Kidney glomerular epithelial cell (primary cell): ENCODE measurements around the gene RERG.

Experiments used
- DNase-seq: peaks from one replicate; lab custom pipeline; 2025; lab: John Stamatoyannopoulos, UW

Gene RERG

DNA sequence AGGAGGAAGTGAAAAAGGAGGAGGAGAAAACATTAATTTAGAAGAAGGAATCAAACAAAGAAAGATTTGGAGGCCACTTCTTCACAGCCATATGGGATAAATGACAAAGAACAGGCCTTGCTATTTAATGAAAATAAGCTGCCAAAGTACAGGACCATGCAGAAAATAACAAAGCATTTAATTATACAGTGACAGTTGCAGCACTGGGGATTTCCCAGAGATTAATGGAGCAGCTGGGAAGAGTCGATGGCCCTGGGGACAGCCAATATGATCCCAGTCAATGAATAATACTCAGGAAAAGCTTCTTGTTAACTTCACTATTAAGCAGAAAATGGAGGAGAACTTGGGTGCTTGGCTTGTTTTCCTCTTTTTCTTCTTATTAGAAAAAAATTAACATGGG, 34.6 kb downstream of the RERG start:
- DNase-seq: no peak

DNA sequence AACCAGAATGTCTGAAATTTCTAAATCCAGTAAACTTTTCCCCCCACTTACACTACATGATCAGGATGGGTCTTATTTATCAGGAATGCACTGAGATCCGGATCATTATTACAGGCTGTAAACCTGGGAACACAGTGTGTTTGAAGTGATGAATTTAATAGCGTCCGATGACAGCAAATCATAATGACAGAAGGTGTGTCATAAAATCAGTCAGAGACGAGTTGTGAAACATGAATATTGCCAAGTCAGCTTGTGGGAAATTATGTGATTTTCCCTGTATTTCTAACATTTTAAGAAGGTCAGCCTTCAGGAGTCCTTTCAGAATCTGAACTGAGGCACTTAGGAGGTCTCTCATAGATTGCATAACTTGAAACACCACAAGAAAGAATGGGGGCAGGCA, 36.7 kb downstream of the RERG start:
- no peak for DNase-seq

DNA sequence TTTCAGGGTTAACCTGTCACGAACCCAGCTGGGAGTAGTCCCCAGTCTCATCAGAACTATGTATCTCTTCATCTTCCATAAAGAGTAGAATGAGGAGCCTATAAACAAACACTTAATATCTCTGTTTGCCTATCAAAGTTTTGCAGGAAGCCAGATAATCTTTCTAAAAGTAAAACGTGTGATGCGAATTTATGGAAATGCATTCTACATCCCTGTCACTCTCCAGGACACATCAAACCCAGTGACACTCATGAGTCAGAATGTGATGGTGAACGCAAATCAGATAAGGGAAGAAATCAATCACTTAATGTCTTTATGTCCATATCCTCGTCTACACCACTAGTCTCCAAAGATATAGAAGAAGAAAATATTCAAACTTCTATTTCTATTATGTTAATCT, 37.4 kb downstream of the RERG start:
- no peak for DNase-seq

DNA sequence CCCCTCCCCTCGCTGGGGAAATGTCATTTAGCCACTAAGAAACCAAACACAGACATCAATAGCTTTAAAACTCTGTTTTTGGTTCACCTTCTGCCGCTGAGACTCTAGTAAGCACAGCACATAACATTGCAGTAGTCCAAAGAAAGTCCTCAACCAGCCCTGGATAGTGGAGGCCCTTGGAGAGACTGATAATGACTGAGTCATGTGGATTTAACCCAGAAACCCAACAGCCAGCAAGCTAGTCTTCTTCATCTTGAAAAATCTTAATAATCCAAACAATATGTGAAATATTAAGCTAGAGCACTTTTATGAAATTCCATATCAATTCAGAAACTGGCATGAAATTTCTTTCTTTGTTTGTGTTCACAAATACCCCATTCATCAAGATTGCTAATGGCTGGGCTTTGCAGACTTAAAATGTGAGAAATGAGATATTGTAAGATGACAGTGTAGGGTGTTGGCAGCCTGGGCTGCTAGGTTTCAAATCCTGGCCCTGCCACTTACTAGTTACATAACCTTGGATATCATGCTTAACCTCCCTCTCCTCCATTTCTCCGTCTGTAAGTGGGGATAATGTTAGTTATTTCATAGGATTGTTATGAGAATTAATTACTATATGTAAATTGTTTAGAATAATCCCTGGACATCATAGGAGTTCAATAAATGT, 40.1 kb downstream of the RERG start:
- no peak for DNase-seq

DNA sequence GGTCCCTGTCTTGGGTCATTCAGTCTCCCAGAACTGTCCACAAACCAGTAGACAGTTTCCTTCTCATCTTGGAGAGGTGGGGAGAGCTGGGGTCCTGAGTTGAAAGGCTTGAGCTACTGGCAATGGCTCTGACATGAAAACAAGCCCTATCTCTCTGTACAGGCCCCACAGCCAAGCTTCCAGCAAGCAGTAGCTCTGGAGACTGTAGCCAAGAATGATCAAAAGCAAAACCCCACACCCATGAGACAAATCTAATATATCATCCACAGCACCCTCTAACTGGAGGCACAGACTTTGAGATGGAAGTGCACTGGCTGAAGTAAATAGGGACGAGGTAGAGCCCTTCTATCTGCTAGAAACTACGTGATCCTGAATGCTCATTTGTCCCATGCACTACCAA, 40.9 kb downstream of the RERG start:
- DNase-seq: no peak

DNA sequence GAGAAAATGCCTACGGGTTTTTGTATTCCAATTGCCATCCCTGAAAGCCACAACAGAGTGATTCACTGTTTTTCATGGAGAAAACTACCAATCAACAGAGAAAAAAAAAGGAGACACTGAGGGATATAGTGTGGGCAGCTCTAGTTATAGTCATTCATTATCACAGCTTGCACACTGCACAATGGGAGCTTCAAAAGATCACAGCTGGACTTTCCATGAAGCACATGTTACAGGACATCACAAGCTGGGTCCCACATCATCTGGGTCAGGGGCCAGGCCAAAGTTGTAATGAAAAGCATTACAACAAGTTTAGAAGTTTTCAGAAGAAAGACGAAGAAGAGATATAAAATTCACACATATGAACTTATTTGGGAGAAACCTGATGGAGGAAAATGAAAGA, 41.5 kb downstream of the RERG start:
- DNase-seq: no peak

DNA sequence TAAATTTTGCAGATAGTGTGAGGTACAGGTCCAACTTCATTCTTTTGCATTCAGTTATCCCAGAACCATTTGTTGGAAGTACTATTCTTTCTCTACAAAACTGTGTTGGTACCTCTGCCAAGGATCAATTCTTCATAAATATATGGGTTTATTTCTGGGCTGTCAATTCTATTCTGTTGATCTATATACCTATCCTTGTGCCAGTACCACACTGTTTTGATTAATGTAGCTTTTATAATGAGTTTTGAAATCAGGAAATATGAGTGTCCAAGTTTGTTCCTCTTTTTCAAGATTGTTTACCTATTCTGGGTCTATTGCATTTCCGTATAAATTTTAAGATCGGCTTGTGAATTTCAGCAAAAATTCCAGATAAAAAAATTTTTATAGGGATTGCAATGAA, 48.1 kb downstream of the RERG start:
- no peak for DNase-seq

DNA sequence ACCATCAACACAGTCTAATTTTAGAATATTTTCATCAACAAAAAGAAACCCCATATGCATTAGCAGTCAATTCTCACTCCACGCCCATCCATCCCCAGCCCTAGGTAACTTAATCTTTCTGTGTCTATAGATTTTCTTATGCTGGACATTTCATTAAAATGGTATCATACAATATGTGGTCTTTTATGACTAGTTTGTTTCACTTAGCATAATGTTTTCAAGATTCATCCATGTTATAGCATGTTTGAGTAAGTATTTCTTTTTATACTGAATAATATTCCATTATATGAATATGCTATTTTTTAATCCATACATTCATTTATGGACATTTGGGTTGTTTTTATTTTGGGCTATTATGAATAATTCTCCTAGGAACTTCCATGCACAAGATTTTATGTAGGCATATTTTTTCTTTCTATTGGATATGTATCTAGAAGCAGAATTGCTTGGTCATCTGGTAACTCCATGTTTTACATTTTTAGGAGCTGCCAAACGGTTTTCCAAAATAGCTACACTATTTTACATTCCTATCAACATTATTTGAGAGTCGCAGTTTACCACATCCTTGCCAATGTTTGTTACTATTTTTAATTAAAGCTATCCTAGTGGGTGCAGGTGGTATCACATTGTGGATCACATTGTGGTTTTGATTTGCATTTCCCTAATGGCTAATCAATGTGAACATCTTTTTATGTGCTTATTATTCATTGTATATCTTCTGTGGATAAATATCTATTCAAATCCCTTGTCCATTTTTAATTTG, 49.0 kb downstream of the RERG start:
- DNase-seq: no peak

DNA sequence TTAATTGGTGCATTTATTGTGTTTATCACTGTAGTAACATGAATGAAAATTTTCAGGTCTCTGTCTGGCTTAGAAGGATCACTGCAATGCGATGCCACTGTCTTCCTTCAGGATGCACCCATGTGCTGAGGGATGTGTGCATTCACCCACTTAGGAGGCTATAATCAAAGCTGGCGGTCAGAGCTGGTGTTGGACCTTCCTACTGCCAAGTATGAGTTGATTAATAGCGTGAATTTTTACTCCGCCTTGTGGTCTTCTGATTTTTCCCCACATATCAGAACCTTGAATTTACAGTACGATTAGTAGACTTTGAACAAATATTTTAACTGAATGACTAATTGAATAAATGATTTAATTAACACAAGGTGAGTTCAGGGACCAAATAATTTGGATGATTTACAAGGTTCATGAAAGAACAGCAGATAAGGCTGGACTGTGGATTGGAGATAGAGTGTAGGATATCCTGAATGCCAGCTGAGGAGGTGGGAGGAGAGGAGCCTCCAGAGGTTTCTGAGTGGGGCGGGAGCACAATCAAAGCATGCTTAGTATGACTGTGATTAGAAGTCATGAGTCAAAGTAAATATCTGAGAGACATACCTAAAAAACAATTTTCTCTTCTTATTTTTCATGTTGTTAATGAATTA, 50.1 kb downstream of the RERG start:
- peak; percentile 99 for DNase-seq

DNA sequence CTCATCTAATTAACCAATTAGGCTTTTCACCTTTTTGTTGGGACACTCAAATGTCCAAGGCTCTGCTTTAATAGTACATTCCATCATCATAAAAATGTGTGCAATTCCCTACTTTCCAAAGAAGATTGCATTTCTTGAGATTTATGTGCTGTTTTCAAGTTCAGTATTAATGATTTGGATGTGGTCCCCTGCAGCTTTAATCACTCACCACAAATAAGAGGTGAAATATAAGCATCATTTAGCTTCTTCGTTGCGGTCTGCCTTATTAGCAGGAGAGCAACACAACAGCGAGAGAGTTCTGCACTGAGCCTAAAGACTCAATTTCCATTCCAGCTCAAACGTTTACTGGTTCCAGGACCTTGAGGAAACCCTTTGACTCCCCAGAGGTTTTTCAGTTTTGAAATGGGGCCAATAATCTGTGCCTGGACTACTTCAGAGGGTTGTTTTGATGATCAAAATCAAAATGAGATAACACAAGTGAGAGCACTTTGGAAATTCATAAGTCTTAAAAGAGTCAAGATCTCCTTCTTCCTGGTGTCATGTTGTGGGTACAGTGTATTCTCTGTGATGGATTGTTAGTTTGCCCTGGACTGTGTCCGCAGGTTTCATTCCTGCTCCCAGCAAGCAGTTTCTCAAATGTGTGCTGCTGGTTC, 53.1 kb downstream of the RERG start:
- no peak for DNase-seq

DNA sequence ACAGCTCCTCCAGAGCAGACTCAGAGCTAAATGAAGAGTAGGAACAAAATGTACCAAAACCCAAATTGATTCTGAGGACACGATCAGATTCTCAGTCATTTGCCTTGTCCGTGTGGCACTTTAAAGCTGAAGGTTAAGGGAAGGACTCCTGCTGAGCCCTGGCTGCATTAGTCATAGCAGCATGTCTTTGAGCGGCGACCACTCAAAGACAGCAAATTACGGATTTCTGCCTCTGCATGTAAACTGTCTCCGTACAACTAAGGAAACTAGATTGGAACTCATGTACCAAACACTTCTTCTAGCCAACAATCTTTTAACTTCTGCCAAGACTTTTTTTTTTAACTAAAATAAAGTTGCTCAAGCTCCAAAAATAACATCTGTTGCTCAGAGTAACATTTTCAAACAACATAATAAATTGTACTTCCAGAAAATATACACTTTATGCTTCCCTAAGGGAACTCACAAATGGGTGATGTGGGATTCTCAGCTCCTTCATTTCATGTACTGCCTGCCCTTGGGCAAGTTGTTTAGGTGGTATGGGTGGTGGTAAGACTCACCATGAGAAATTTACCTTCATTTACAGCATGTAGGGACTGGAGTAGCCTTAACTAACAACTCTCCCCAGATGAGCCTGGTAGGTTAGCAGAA, 56.1 kb downstream of the RERG start:
- no peak for DNase-seq

DNA sequence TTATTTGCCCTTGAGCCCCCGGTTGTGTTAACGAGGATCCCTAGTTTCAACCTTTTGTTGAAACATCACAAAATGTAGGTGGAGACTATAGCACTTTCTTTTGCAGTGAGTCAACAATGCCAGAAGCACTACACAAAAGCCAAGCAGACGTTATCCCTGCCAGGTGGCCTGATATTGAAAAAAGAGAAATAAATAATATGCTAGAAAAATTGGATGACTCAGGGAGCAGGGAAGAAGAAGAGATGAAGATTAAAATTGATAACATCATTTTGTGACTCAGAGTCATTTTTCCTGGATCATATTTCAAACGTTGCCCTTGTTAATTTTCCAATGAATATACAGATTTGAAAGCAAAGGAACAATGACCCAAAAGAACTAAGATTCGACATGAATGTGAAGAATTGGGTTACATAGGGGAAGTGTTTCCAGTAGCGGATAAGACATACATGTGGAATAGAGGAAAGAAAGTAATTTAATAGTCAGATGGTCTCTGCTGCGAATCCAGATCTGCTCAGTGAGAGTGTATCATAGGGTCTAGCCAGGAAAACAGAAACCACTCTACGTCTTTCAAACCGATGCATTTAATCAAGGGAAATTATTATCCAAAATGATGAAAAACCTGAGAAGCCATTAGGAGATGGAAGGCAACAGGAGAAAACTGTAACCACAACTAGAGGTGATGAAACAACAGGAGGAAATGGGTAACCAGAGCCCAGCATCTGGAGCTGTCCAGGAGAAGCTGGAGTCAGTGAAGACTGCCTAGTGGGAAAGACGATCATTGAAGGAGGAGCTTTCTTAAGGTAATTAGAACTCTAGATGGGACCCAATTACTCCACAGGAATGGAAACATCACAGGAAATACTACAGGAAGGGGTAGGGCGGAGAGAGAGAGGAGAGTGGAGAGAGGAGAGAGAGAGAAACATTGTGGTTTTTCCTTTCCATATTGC, 57.9 kb downstream of the RERG start:
- no peak for DNase-seq

DNA sequence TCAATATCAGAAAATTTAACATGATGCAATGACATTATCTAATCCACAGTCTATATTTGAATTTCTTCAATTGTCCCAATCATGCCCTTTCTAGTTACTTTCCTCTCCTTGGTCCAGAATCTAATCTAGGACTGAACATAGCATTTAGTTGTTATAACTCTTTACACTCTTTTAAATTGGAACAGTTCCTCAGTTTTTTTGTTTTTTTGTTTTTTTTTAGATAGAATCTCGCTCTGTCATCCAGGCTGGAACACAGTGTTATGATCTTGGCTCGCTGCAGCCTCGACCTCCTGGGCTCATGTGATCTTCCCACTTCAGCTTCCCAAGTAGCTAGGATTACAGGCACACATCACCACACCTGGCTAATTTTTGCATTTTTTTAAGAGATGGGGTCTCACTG, 63.1 kb downstream of the RERG start:
- DNase-seq: no peak

DNA sequence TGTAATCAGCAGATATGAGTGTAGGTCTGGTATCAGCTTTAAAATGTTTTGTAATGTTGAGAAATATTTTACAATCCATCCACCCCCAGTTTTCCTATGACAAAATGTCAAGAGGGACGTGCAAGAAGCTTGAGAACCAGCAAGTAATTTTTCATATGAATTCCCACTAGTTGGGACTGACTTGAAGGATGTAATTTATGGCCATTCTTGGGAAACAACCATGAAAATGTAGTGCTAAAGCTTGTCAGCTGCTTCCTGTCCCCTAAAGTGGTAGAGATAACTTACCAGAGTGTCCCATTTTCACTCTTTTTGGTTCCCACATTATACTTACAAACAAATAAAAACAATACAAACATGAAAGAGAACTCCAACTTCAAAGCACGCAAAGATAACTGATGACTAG, 63.9 kb downstream of the RERG start:
- no peak for DNase-seq

DNA sequence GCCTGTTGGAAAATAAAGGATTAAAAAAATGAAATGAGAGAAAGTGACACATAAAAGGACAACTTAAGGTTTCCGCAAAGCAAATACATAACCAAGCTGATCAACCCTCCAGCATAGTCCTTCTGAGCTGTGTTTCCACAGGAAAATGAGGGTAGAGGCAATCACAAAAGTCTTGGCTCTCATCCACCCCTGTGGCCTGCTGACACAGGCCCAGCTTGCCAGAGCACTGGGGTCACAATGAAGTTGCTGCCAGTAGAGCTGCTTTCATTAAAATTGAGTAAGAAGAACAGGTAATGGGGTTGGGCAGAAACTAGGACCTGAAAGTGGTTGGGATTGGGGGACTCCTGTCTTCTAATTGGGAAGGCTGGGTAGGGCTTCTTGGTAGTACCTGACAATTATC, 65.9 kb downstream of the RERG start:
- no peak for DNase-seq

DNA sequence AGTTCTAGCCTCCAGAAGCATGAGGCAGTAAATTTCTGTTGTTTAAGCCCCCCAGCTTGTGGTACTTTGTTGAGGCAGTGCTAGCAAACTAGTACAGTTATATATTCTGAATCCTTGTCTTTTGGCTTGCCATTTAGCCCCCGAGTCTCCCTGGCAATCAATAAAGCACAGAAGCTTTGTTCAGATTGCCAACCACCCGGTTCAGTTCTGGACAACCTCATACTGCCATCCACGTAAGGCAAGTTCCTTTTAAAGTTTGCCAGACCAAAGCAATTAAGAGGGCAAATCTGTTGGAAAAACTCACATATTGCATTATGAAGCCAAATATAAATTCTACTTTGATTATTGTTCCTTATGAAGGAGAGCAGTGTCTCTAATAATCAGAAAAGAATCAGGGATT, 67.1 kb downstream of the RERG start:
- DNase-seq: no peak

DNA sequence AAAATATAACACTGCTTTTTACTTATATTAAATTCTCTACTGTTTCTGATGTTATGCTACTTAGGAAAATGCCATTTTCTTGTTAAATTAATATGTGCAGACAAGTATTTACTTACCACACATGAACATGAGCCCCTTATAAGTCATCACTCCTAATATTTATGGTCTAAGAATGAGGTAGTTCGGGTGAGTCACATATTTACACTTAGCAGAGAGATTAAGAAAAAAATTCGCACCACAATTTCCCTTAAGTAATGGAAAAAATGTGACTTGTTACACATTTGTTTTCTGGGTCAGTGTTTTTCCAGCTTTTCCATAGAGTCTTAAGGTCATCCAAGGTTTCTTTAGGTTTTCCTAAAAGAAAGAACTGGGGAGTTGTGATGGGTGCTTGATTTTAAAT, 68.3 kb downstream of the RERG start:
- DNase-seq: peak; percentile 67

DNA sequence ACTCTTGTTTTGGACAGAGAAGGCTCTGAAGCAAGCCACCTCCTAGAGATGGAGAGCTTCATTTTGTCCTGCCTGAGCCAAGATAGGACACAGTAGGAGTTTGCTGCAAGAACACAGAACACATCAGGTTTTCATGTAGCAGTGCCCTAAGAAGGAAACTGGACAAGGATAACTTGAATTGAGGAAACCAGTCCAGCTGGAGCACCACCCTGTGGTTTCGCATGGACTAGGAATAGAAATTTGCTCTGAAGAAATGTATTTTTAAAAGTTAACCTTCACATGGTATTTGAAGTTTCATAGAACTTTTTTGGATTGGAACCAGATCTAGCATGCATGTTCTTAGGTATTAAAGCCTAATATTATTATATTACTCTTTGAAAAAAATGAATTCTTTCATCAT, 68.8 kb downstream of the RERG start:
- no peak for DNase-seq

DNA sequence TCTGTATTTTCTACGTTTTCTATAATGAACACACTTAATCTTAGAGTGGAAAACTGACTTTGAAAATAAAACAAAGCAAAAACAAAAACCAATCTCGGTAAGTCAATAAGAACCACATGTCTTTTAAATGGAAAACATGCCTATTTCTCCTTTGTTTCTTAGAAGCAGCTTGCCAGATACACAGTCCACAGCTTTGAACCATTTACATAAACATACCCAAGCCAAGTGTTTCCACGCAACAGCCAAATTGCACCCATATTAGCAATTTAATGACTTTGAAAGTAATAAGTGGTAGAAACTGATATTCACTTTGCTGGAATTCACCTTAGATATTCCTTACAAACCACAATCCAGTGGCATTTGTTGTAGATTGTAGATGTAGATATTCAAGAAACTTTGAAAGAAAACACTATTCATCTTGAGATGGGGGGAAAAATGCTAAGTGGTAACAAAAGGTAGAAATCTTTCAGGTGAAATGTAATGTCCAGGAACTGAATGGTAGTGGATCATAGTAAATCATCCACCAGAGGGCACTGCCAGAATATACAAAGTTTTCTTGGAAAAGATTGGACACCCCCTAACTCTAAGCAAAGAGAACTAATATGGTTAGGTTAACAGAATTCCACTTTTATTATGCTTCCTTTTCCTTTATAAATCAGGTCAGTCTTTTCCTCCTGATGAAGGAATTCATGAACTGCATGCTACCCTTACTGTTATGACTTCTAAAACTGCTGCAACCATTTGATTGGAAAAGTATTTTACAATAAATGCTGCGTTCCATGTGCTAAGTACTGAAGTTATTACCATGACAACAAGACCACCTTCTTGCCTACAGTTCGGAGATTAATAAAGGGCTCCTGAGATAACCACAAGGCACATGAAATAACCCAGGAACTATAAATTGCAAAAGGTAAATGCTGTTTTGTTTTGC, 69.8 kb downstream of the RERG start:
- peak; percentile 47 for DNase-seq

DNA sequence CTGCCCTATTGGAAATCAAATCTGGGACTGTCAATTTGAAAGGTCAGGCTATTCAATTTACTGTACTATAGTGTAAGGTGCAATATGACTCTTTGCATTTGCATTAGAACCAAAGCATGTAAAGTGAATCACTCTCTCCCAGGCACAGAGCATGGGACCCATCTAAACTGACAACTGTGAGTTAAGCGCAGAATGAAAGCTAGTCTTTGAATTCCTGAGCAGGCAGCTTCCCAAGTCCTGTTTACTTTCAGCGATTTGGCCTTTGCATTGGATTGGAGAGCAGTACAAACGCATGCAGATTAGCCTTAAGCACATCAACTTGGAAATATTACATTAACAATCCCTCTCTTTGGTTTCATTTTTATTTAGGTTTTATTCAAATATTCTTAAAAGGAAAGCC, 74.6 kb downstream of the RERG start:
- no peak for DNase-seq
